GM12878 (cell line): ENCODE measurements around the gene KIAA1191. TPM values are rescaled to one million over a fixed set of nuclear protein-coding genes. Genes with fewer than 3 reads are reported as not detected.

ENCODE experiments used
- ATAC-seq: fragments of 200-7000 bp; cut with Tn5 transposase; 3 replicates; pipeline ENCODE4 v1.9.1; 2020; ENCODE audit warnings: mild to moderate bottlenecking, moderate library complexity
- BruUV-seq: library from RNA; stranded (reverse); fragments of 400-500 nt; replicated peaks from 2 replicates; lab custom pipeline; 2021; lab: Mats Ljungman, UMichigan
- CTCF ChIA-PET: fragments of 300-600 bp; sonication (Branson Sonifier 250); formaldehyde crosslinking; extraction: SDS; loops from one replicate; lab custom pipeline; 2021; ENCODE audit warnings: inconsistent platforms; lab: Yijun Ruan, JAX
- POLR2A ChIA-PET: fragments of 350-600 bp; formaldehyde crosslinking; extraction: SDS; loops from one replicate; lab custom pipeline; 2021; ENCODE audit warnings: inconsistent platforms; lab: Charles Lee
- RAD21 ChIA-PET: fragments of 300-600 bp; sonication (Branson Sonifier 250); formaldehyde crosslinking; loops from one replicate; lab custom pipeline; 2023; ENCODE audit warnings: antibody characterized with exemption; ENCODE audit not compliant: unreplicated experiment; lab: Charles Lee
- SMC1A ChIA-PET: fragments of 300-600 bp; sonication (Branson Sonifier 250); formaldehyde crosslinking; loops from one replicate; lab custom pipeline; 2023; ENCODE audit not compliant: unreplicated experiment, uncharacterized antibody; lab: Charles Lee
- DNase-seq: peaks from one replicate; pipeline ENCODE4 v3.0.0-alpha.2; 2011; ENCODE audit warnings: low read depth, low spot score
- FAIRE-seq: peaks from 3 replicates; lab custom pipeline; 2011; peaks lifted over from hg19 to GRCh38; lab: Jason Lieb, UNC
- H2AFZ ChIP-seq: 2 replicates; pipeline ENCODE4 v1.6.0; 2011; ENCODE audit warnings: low read depth, low read length, control low read depth; ENCODE audit not compliant: control insufficient read depth
- H3K27ac ChIP-seq: 2 replicates; pipeline ENCODE4 v1.5.1; 2011; ENCODE audit warnings: control low read depth; ENCODE audit not compliant: control insufficient read depth, insufficient read depth
- H3K27me3 ChIP-seq, 2 experiments: replicated peaks in 1 of 2; 2 replicates each; pipeline versions ENCODE4 v1.6.0 to v1.6.1; 2011; ENCODE audit warnings: low read length in 1 of 2; ENCODE audit not compliant: control insufficient read depth in 2 of 2, insufficient read depth in 2 of 2
- H3K36me3 ChIP-seq, 2 experiments: 2 replicates each; pipeline ENCODE4 v1.5.1; 2011; ENCODE audit warnings: low read length in 1 of 2; ENCODE audit not compliant: control insufficient read depth in 2 of 2, insufficient read depth in 2 of 2
- H3K4me1 ChIP-seq: 2 replicates; pipeline ENCODE4 v1.6.1; 2011; ENCODE audit warnings: mild to moderate bottlenecking, low read length, moderate library complexity, mixed read lengths; ENCODE audit not compliant: control insufficient read depth, insufficient read depth
- H3K4me2 ChIP-seq: 2 replicates; pipeline ENCODE4 v1.6.0; 2011; ENCODE audit warnings: control low read depth; ENCODE audit not compliant: control insufficient read depth, insufficient read depth
- H3K4me3 ChIP-seq: fragments of 200-600 bp; sonication (generic); 2 replicates; pipeline ENCODE4 v1.5.1; 2016
- H3K79me2 ChIP-seq: 2 replicates; pipeline ENCODE4 v1.6.0; 2011; ENCODE audit warnings: low read length; ENCODE audit not compliant: control insufficient read depth, insufficient read depth
- H3K9ac ChIP-seq: 2 replicates; pipeline ENCODE4 v1.8.0; 2011; ENCODE audit warnings: low read length, control low read depth, mixed read lengths; ENCODE audit not compliant: control insufficient read depth, insufficient read depth
- H3K9me3 ChIP-seq: replicated peaks from 3 replicates; pipeline ENCODE4 v1.5.1; 2011; ENCODE audit warnings: mild to moderate bottlenecking, low read length; ENCODE audit not compliant: control insufficient read depth, insufficient read depth
- H4K20me1 ChIP-seq: 2 replicates; pipeline ENCODE4 v1.6.0; 2011; ENCODE audit not compliant: control insufficient read depth, insufficient read depth
- CBX5 ChIP-seq: sonication (generic); IDR thresholded peaks from 2 replicates; pipeline ENCODE4 v1.6.1; 2016; ENCODE audit warnings: low read depth, moderate library complexity, mild to moderate bottlenecking, inconsistent platforms
- CHD2 ChIP-seq: IDR thresholded peaks from 2 replicates; pipeline ENCODE4 v1.6.1; 2011; ENCODE audit warnings: low read depth, low read length, improper control_type of control experiment, borderline replicate concordance
- IRF4 ChIP-seq: IDR thresholded peaks from 2 replicates; pipeline ENCODE4 v1.6.1; 2011; ENCODE audit warnings: low read depth, low read length
- MEF2A ChIP-seq: IDR thresholded peaks from 2 replicates; pipeline ENCODE4 v1.6.1; 2011; ENCODE audit warnings: low read depth, mild to moderate bottlenecking, low read length, moderate library complexity; ENCODE audit not compliant: insufficient read depth
- NR2C2 ChIP-seq: IDR thresholded peaks from 2 replicates; pipeline ENCODE4 v1.6.1; 2011; ENCODE audit warnings: borderline replicate concordance, low read depth; ENCODE audit not compliant: control insufficient read depth, insufficient read length
- RUNX3 ChIP-seq: IDR thresholded peaks from 2 replicates; pipeline ENCODE4 v1.6.1; 2012; ENCODE audit warnings: low read length, inconsistent platforms
- STAT3 ChIP-seq: IDR thresholded peaks from 2 replicates; pipeline ENCODE4 v1.6.1; 2011; ENCODE audit warnings: low read depth, low read length, improper control_type of control experiment
- YY1 ChIP-seq: IDR thresholded peaks from 2 replicates; pipeline ENCODE4 v1.6.1; 2011; ENCODE audit warnings: low read depth, mild to moderate bottlenecking, low read length
- WGBS: methylation state at CpG from one replicate; pipeline ENCODE4 v1.1.6; 2016; ENCODE audit warnings: low lambda C conversion rate; ENCODE audit not compliant: insufficient replicate concordance, insufficient coverage; ENCODE audit errors: missing lambda C conversion rate; 5-methylcytosine and 5-hydroxymethylcytosine counted together
- in situ Hi-C: fragments of 300-500 bp; cut with MboI; formaldehyde crosslinking; loops from 9 replicates; pipeline ENCODE4 v1.14.3; 2018; ENCODE audit warnings: mixed read lengths
- intact Hi-C: fragments of 100-400 bp; cut with micrococcal nuclease; formaldehyde crosslinking; loops from one replicate; pipeline ENCODE4 v1.14.2; 2022; ENCODE audit not compliant: unreplicated experiment
- polyA plus RNA-seq, 11 experiments: library from polyadenylated mRNA; depleted of rRNA in 4 of 11; unstranded in 6 of 11; stranded (reverse) in 5 of 11; fragments of >200 nt; fragmentation: Nextera tagmentation in 4 of 11; fragmentation: Illumina TruSeq in 1 of 11; extraction: Ambion mirVana in 4 of 11; extraction: Trizol in 1 of 11; gene quantifications; 1 replicate in 1 of 11; 2 replicates in 10 of 11; pipeline versions ENCODE4 v1.2.1 to v1.2.3, GENCODE V29; 2011 to 2016; ENCODE audit warnings: inconsistent platforms in 2 of 11, missing spikeins in 2 of 11, low read depth in 1 of 11
- total RNA-seq, 4 experiments: library from RNA; depleted of rRNA in 3 of 4; stranded (reverse); fragments of >200 nt in 3 of 4; fragmentation: Illumina TruSeq in 1 of 4; extraction: Trizol in 1 of 4; gene quantifications; 2 replicates each; pipeline versions ENCODE4 v1.2.1 to v1.2.3, GENCODE V29; 2013 to 2021

The KIAA1191 gene
- total and polyA plus RNA-seq, 10 of the 15 experiments (the other 5 are each of a cell fraction or from before 2014, with no cell fraction given), result 14.9 to 58.2 (median 31.8) TPM

DNA sequence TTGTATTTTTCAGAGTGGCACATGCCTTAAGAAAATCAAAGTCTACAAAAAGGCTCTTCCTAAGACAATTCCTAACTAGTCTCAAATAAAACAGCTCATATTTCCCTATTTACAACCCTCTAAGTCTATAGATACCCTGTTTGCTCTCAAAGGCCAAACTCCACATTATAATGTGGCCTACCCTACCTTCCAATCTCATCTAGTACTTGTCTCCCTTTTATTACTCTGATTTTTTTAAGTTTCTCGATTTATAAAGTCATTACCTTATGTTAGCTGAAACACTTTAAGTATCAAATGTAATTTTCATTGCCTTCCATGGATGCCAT lies 19.4 kb downstream of the KIAA1191 start:
- H3K9ac ChIP-seq, result no peak overlapping the region
- no peak for TF ChIP-seq MEF2A
- TF ChIP-seq CHD2, result no peak
- no peak for TF ChIP-seq RUNX3
- TF ChIP-seq IRF4, result no peak
- TF ChIP-seq CBX5, result no peak
- TF ChIP-seq NR2C2, result no peak
- no peak for TF ChIP-seq STAT3
- no peak for TF ChIP-seq YY1
- H3K4me3 ChIP-seq, result no peak overlapping the region
- H3K27ac ChIP-seq, result no peak overlapping the region
- ChIA-PET SMC1A (interaction anchor here (1.4 kb wide), 1 partner anchor 9 kb away, joined by 3 read pairs; no protein-coding TSS in a partner anchor), POLR2A (interaction anchor here (1.3 kb wide), 1 partner anchor 11 kb away, joined by 4 read pairs; no protein-coding TSS in a partner anchor), CTCF (no interaction called here), RAD21 (no interaction called here)
- H3K27me3 ChIP-seq, result no peaks in the 10 kb centered on the region
- no peaks in the 10 kb centered on the region for H3K9me3 ChIP-seq
- no peak overlapping the region for H2AFZ ChIP-seq
- no peaks in the 10 kb centered on the region for H3K4me1 ChIP-seq
- H3K4me2 ChIP-seq, result no peak overlapping the region
- H3K79me2 ChIP-seq, result no peaks in the 10 kb centered on the region
- in situ Hi-C loops (no loop called here), intact Hi-C loops (no loop called here)
- BruUV-seq, result no TSS peak
- H4K20me1 ChIP-seq, result no peaks in the 10 kb centered on the region
- DNase-seq, result no peak
- no peak for ATAC-seq
- FAIRE-seq, result no peak
- peaks cover 3% of the 10 kb centered on the region in 2 experiments; a peak in 1 of 4 replicates for H3K36me3 ChIP-seq
- WGBS, result 100% methylated on average over 1 of the region's 1 CpG
